ENCODE data around the gene PRR13.
"Not testable (repeated sequence)": the region's sequence is repeated elsewhere in the genome, so short reads cannot be mapped to it uniquely, and the experiment has no call there.

Gene PRR13

GRCh38 chr12:53441040-53441833 lies at the start of gene PRR13:
Gene PRR13 (plus strand): TSS chr12:53441734. CDS start chr12:53442715, 981 bp downstream.
- peak within 1 kb of the TSS; percentile 96 for H3K27ac ChIP-seq
- DNase-seq = peak; percentile 99
- peak within 1 kb of the TSS; percentile 97 for H3K4me3 ChIP-seq (ENCODE audit: low read depth, low read length)
- H3K36me3 ChIP-seq = peaks cover 23% of the 10 kb centered on the region
- no peaks in the 10 kb centered on the region for H3K9me3 ChIP-seq (ENCODE audit: severe bottlenecking)
- TF ChIP-seq CTCF (IDR thresholded peaks at IDR 0.05; ENCODE audit: low read depth, low read length) = no peak
- H3K27me3 ChIP-seq (ENCODE audit: insufficient read depth, low read depth, severe bottlenecking) = no peaks in the 10 kb centered on the region

GRCh38 chr12:53399896-53400295 lies 41.6 kb upstream of the PRR13 start:
- Histone ChIP-seq H3K4me3 (ENCODE audit: low read depth, low read length) (no peak overlapping the region), H3K36me3 (peaks cover 17% of the 10 kb centered on the region), H3K27me3 (ENCODE audit: insufficient read depth, low read depth, severe bottlenecking) (no peaks in the 10 kb centered on the region), H3K9me3 (ENCODE audit: severe bottlenecking) (no peaks in the 10 kb centered on the region), H3K27ac (no peak overlapping the region)
- no peak for DNase-seq
- TF ChIP-seq CTCF (IDR thresholded peaks at IDR 0.05; ENCODE audit: low read depth, low read length) = no peak

GRCh38 chr12:53402351-53402750 lies 39.2 kb upstream of the PRR13 start:
- DNase-seq; H3K9me3 ChIP-seq (ENCODE audit: severe bottlenecking): not testable (repeated sequence)
- H3K36me3 ChIP-seq = peaks cover 27% of the 10 kb centered on the region

GRCh38 chr12:53402871-53403270 lies 38.7 kb upstream of the PRR13 start:
- no peak for DNase-seq
- no peak for TF ChIP-seq CTCF (IDR thresholded peaks at IDR 0.05; ENCODE audit: low read depth, low read length)
- Histone ChIP-seq H3K27ac (no peak overlapping the region), H3K4me3 (ENCODE audit: low read depth, low read length) (no peak overlapping the region), H3K27me3 (ENCODE audit: insufficient read depth, low read depth, severe bottlenecking) (no peaks in the 10 kb centered on the region), H3K9me3 (ENCODE audit: severe bottlenecking) (no peaks in the 10 kb centered on the region), H3K36me3 (peaks cover 29% of the 10 kb centered on the region)

More at GRCh38 chr12:53402351-53402750, 39.2 kb upstream of the PRR13 start:
- H3K4me3 ChIP-seq (ENCODE audit: low read depth, low read length); H3K27ac ChIP-seq; H3K27me3 ChIP-seq (ENCODE audit: insufficient read depth, low read depth, severe bottlenecking): not testable (repeated sequence)

- no peak overlapping the region for H3K27ac ChIP-seq
- H3K4me3 ChIP-seq (ENCODE audit: low read depth, low read length) = no peak overlapping the region
- no peak for DNase-seq
- no peak for TF ChIP-seq CTCF (IDR thresholded peaks at IDR 0.05; ENCODE audit: low read depth, low read length)
- no peaks in the 10 kb centered on the region for H3K27me3 ChIP-seq (ENCODE audit: insufficient read depth, low read depth, severe bottlenecking)
- no peaks in the 10 kb centered on the region for H3K9me3 ChIP-seq (ENCODE audit: severe bottlenecking)
- peaks cover 65% of the 10 kb centered on the region for H3K36me3 ChIP-seq
These were observed 30.6 kb upstream of the PRR13 start for GRCh38 chr12:53410951-53411350.

GRCh38 chr12:53413485-53414204 lies 27.9 kb upstream of the PRR13 start:
- H3K27me3 ChIP-seq (ENCODE audit: insufficient read depth, low read depth, severe bottlenecking) = no peaks in the 10 kb centered on the region
- peaks cover 46% of the 10 kb centered on the region for H3K36me3 ChIP-seq
- no peak overlapping the region for H3K27ac ChIP-seq
- no peaks in the 10 kb centered on the region for H3K9me3 ChIP-seq (ENCODE audit: severe bottlenecking)
- DNase-seq = no peak
- no peak overlapping the region for H3K4me3 ChIP-seq (ENCODE audit: low read depth, low read length)
- TF ChIP-seq CTCF (IDR thresholded peaks at IDR 0.05; ENCODE audit: low read depth, low read length) = no peak

Data from WERI-Rb-1 (cell line).